HG02981 (cell line): Measurements from ENCODE around the gene VILL.
A peak's percentile ranks its signal among the peaks of the same experiment; 100 is the strongest.
"Not testable (repeated sequence)": the region's sequence is repeated elsewhere in the genome, so short reads cannot be mapped to it uniquely, and the experiment has no call there.

Source experiments
- ATAC-seq: cut with Tn5 transposase; IDR thresholded peaks from one replicate; pipeline ENCODE4 v1.9.1; 2021; ENCODE audit warnings: mild to moderate bottlenecking, moderate library complexity; ENCODE audit not compliant: unreplicated experiment

The VILL gene

DNA sequence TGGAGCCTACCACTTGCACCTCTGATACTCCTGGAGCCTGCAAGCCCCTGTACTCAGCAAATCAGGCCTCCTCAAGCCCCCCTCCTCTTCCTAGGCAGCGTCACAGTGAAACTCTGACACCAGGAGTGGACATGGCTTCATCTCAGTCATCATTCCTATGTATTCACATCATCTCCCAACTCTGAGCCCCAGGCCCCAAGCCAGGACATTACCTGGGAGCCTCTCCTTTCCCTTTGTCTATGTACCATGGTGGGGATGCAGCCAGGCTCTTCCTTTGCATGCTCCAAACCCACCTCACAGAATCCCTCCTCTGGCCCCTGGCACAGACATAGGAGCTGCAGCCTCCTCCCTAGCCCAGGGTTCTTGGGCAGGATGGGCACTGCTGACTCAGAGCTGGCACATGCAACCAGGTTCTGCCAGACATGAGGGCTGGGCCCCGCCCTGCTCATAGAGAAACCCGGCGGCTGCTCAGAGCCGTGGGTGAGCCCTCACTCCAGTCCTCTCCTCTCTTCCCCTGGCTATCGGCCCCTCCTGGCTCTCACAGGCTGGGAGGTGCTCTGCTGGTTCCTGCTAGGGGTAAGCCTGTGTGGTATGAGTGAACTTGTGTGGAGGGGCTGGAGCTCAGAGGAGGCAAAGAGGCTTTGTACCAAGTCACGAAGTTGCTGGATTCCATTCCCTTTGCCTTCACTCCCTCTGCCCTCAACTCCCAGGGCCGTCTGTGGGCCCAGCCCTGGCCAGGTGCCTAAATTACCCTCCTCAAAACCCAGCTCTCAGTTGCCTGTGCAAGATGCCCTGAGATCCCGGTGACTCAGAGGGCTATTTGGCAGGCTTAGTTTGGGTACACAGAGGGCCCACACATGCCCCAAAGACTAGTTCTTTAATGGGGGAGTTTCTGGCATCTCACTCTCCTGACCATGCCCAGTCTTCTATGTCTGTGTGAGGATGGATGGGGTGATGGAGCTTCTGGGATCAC lies 40.7 kb downstream of the VILL start:
- ATAC-seq: no peak

DNA sequence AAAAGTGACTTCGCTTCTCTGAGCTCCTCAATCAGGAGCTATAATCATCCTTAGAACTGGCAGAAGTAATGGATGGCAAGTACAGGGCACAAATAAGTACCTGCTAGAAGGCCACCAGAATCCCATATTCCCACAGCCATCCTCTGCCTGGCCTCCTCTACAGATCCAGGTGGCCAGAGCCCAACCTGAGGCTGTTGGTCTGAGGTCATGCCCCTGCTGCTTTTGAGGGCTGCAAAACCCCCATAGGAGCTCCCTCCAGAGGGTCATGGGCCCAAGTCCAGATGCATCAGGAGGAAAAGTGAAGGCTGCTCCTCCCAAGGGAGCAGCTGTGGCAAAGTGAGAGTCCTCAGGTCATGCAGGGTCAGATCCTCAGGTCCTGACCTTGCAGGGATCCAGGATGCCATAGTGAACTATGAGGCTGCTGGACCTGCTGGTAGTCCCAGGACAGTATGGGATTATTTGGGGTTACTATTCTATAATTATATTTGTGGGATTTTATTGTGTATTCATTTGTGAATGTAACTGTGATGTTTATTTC lies 41.8 kb downstream of the VILL start:
- no peak for ATAC-seq

DNA sequence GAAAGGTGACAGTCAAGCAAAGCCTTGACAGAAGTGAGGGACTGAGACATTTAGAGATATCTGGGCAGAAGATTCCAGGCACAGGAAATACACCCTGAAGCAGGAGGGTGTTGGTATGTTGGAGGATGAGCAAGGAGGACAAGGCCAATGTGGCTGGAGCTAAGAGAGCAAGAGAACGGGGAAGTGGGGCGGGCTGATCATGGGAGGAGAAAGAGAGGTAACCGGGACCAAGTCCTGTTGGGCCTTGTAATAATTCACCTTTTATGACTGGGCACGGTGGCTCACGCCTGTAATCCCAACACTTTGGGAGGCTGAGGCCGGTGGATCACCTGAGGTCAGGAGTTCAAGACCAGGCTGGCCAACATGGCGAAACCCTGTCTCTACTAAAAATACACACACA lies 43.0 kb downstream of the VILL start:
- not testable (repeated sequence) for ATAC-seq

DNA sequence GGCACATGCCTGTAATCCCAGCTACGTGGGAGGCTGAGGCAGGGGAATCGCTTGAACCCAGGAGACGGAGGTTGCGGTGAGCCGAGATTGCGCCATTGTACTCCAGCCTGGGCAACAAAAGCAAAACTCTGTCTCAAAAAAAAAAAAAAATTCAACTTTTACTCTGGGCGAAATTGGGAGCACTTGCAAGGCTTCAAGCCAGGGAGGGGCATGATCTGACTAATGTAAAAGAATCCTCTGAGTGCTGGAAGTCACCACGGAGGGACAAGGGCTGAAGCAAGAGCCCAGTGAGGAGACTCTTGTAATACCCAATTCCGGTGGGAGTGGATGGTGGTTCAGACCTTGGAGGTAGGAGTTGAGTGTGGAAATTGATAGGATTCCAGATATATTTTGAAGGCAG lies 43.7 kb downstream of the VILL start:
- not testable (repeated sequence) for ATAC-seq

DNA sequence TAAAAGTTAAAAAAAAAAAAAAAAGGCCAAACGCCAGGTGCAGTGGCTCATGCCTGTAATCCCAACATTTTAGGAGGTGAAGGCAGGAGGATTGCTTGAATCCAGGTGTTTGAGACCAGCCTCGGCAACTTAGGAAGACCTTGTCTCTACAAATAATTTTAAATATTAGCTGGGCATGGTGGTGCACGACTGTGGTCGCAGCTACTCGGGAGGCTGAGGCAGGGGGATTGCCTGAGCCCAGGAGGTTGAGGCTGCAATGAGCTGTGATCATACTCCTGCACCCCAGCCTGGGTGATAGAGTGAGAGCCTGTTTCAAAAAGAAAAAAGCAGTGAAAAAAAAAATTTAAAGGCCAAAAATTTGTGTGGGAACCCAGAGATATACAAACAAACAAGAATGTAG lies 45.7 kb downstream of the VILL start:
- no peak for ATAC-seq

DNA sequence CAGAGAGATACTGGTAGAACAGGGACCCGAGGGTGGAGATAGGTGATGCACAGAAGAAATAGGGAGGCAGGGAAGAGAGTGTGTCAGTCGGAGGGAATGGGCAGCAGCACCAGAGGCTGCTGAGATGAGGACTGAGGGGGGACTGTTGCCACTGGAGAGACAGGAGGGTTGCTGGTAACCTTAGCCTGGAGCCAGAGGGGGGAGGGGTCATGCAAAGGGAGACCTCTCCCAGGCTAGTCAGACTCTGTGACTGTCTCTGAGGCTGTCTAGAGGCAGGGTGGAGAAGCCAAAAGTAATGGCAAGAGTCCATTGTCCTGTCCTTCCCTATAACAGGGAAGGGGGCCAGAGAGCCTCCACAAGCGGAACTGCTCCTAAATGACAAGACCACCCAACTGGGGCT lies 46.3 kb downstream of the VILL start:
- no peak for ATAC-seq

DNA sequence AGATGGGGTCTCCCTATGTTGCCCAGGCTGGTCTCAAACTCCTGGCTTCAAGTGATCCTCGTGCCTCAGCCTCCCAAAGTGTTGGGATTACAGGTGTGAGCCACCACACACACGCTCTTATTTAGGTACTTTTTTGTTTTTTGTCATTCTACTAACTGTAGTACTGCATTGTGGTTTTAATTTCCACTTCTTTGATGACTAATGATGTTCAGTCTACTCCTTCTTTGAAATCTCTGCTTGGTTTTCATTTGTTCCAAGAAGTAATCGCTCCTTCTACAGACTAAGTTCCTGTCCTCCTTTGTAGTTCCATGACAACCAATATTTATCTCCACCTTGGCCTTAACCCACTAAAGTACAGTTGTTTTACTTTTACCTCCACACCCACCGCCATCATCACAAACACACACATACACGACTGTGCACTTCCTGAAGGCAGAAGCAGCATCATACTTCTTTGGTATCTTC lies 47.9 kb downstream of the VILL start:
- ATAC-seq: no peak

DNA sequence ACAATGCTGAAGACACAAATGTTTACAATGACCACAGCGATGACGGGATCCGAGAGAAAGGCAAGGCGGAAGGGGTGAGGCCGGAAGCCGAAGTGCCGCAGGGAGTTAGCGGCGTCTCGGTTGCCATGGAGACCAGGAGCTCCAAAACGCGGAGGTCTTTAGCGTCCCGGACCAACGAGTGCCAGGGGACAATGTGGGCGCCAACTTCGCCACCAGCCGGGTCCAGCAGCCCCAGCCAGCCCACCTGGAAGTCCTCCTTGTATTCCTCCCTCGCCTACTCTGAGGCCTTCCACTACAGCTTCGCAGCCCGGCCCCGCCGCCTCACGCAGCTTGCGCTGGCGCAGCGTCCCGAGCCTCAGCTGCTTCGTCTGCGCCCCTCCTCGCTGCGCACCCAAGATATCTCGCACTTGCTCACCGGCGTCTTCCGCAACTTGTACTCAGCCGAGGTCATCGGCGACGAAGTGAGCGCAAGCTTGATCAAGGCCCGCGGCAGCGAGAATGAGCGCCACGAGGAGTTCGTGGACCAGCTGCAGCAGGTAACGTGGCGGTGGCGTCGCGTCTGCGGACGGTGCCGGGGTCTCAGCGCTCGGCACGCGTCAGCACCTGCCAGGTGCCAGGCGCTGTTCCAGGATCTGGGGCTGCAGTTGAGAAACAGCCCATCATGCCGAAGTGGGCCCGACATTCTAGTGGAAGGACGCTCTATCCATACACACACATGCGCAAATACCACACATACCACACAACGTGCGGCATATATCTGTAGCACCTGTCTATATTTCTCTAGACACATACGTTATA lies 48.7 kb downstream of the VILL start, which contains the start of gene DLEC1:
Gene DLEC1 (plus strand): TSS at position 108 of the 798 bp plus-strand sequence. CDS start 18 bp downstream, at position 126.
- ATAC-seq: peak; percentile 91

DNA sequence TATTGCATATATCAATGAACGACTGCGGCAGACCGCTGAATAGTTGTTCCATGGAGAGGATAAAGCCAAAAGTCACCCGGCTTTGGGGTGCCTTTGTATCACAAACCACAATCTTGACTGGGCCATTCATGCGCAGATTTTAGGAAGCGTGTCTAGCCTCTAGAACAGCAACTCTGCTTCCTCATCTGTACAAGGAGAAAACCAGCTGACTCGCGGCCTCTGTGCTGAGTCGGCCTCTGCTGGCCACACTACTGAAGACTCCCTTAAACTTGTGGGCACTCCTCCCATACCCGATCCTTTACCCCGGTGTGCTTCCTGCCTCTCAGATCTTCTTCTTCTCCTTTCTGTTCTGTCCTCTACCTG lies 49.3 kb downstream of the VILL start:
- peak; percentile 40 for ATAC-seq

DNA sequence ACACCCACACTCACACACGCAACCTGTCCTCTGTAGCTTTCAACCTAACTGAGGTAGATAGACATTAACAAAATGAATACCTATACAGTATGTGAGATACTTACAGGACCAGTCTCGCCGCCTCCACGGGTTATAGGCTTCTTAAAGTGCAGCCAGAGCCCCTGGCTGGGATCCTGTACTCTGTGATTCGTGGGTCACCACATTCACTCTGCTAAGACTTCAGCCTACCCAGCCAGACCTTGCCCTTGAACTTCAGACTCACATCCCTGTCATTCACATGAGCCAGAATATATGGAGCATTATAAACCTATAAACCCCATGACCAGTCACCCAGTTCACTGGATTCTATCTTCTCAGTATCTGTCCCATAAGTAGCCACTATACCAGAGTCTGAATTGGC lies 49.8 kb downstream of the VILL start:
- ATAC-seq: no peak

DNA sequence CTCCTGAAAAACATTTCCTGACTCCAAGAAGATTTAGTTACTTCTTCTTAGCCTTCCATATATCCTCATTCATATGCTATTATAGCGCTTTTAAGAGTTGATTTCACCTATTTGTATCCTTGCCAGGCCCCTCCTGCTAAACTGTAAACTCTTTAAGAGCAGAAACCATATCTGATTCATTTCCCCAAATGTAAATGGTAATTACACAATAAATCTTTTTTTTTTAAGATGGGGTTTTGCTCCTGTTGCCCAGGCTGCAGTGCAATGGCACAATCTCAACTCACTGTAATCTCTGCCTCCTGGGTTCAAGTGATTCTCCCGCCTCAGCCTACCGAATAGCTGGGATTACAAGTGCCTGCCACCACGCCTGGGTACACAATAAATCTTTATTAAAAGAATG lies 52.9 kb downstream of the VILL start:
- ATAC-seq: no peak

DNA sequence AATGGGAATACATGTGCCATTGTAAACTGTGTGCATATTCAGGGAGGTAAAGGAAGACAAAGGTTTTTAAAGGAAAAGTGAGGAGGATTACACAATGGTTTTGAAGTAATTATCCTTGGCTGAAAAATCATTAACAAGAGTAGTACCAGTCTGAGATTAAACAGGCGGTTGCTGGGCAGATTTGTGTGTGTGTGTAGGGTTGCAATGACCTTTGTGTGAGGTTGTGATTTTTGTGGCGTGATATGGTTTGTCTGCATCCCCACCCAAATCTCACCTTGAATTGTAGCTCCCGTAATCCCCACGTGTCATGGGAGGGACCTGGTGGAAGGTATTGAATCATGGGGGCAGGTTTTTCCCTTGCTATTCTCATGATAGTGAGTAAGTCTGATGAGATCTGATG lies 55.4 kb downstream of the VILL start:
- ATAC-seq: no peak

DNA sequence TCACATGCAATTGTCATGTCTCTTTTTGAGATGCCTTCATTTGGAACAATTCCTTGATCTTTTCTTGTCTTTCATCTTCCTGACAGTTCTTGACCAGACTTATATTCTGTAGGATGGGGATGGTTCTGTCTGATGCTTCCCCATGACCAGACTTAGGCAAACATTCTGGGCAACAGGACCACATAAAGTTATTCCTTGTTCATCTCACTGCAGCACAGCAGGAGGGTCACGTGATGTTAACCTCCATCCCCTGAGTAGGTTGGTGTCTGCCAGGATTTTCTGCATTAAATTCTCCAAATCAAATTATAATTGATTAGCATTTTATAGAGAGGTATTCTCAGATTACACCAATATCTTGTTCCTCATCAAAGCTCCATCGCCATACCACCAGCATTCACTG lies 56.2 kb downstream of the VILL start:
- ATAC-seq: no peak

DNA sequence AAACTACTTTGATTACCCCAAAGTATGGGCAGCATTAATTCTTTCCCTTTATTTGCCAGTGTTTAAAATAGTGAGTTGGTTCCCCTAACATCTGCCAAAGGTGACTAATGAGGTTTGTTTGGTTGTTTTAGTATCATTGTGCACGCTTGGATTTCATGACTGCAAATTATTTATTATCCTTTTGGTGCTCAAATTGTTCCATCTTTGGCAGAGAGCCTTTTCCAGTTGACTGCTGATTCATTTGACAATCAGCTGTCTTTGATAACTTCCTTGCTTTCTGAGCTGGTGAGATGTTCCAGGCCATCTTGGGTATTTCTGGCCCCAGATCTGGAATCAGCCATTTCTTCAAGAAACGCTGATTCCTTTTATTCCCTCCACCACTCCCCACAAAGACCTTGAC lies 57.3 kb downstream of the VILL start:
- no peak for ATAC-seq

DNA sequence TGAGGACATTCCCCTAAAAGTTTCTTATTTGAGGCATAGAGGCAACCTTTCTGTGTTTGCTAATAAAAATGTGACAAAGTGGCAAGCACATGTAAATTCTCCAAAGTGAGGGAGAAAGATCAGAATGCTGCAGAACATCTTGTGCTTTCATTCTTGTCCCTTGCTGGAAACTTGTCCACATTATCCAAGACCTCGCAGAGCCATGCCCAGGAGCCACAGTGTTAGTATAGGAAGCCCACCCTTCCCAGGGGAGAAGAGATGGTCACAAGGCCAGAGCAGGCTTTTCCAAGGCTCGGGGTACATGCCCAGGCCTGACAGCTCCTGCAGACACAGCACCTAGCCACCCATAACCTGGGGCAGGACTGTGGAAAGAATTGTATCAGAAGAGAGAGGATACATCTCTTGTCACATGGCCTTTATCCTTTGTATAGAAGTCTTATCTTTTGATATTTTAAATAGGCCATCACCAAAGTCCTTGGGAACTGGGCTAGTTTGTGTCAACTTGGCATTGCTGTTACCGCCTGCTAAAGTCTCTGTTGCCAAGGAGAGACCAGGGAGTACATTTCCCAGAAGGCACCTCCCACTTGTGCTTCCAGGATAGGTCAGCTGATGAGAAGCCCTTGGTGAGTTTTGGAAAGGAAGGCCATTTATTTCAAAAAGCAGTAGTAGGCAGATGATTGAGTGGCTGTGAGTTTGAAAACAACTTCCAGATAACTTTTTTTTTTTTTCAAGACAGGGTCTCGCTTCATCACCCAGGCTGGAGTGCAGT lies 59.0 kb downstream of the VILL start:
- no peak for ATAC-seq

DNA sequence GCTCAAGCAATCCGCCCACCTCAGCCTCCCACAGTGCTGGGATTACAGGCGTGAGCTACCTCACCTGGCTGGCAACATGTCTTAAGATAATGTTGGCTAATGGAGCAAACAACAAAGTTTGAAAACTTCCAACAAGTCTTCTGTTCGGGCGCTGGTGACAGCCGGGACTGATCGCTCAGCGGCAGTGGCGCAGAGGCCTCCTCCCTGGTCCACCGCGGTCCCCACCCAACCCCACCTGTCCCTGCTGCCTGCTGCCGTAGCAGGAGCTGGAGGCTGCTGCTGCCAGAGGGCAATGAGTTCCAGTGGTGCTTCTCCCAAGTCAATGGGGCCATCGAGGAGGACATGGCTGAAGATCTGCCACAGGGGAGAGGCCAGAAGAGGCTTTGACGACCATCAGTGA lies 60.5 kb downstream of the VILL start:
- ATAC-seq: no peak

DNA sequence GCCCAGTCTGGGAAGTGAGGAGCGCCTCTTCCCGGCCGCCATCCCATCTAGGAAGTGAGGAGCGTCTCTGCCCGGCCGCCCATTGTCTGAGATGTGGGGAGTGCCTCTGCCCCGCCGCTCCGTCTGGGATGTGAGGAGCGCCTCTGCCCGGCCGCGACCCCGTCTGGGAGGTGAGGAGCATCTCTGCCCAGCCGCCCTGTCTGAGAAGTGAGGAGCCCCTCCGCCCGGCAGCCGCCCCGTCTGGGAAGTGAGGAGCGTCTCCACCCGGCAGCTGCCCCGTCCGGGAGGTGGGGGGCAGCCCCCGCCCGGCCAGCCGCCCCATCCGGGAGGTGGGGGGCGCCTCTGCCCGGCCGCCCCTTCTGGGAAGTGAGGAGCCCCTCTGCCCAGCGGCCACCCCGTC lies 62.7 kb downstream of the VILL start:
- not testable (repeated sequence) for ATAC-seq

DNA sequence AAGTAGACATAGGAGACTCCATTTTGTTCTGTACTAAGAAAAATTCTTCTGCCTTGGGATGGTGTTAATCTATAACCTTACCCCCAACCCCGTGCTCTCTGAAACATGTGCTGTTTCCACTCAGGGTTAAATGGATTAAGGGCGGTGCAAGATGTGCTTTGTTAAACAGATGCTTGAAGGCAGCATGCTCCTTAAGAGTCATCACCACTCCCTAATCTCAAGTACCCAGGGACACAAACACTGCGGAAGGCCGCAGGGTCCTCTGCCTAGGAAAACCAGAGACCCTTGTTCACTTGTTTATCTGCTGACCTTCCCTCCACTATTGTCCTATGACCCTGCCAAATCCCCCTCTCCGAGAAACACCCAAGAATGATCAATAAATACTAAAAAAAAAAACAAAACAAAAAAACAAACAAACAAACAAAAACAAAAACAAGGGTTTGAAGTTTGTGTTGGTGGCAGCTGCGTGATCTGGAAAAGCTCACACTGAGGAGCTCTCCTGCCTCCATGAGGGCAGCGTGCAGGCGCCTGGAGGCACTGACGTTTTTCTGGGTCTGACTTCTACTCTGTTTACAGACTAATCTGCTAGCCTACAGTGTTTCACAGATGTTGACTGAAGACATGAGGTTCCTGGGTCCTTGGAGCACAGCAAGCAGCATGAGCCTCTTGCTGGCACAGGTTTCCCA lies 63.4 kb downstream of the VILL start:
- not testable (repeated sequence) for ATAC-seq

DNA sequence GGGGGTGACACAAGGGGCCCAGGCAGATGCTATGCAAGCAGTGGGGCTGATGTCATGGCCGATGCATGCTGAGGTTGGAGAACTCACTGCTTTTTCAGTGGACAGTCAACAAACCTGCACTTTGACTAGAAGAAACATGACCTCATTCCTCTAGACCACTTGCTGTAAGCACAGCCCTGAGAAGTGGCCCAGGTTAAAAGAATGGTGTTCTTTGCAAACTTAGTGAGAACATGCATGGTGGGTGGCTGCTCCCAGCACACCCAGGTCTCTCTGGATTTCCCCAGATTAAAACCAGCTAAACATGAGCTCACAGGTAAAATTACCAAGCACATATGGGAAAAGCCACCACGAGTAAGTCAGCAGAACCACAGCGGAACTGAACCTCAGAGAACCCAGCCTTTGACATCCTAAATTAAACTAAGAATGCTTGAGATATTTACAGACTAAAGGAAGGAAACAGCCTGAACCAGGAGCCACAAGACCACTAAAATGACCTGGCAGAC lies 64.0 kb downstream of the VILL start:
- no peak for ATAC-seq
